HL-60 (cell line): ENCODE data around the gene RNF130.

Experiments
- DNase-seq, 2 experiments: peaks; one replicate each; pipeline ENCODE4 v3.0.0-alpha.2; 2010 to 2020; ENCODE audit warnings: low read depth in 1 of 2, low spot score in 1 of 2
- H3K27ac ChIP-seq: fragments of 250-450 bp; sonication (Bioruptor Pico); replicated peaks from 2 replicates; pipeline ENCODE4 v1.5.1; 2020; ENCODE audit warnings: mild to moderate bottlenecking, moderate library complexity
- H3K27me3 ChIP-seq: fragments of 250-450 bp; sonication (Bioruptor Pico); 2 replicates; pipeline ENCODE4 v1.5.1; 2021; ENCODE audit warnings: mild to moderate bottlenecking, moderate library complexity; ENCODE audit not compliant: insufficient read depth, poor library complexity, severe bottlenecking
- H3K4me3 ChIP-seq: replicated peaks from 2 replicates; pipeline ENCODE4 v1.5.1; 2011; ENCODE audit warnings: mild to moderate bottlenecking, control low read depth, low read length; ENCODE audit not compliant: insufficient read depth
- GABPA ChIP-seq: IDR thresholded peaks from 2 replicates; pipeline ENCODE4 v1.6.1; 2012; ENCODE audit warnings: low read depth
- POLR2AphosphoS5 ChIP-seq: IDR thresholded peaks from 2 replicates; pipeline ENCODE4 v1.6.1; 2012; ENCODE audit warnings: low read depth
- SPI1 ChIP-seq: IDR thresholded peaks from 2 replicates; pipeline ENCODE4 v1.6.1; 2012; ENCODE audit warnings: low read depth, mild to moderate bottlenecking, borderline replicate concordance
- TF ChIP-seq, protein P1 (sequence below): IDR thresholded peaks from 2 replicates; pipeline ENCODE4 v1.6.1; 2012; ENCODE audit warnings: low read depth; ENCODE audit not compliant: insufficient replicate concordance
- TF ChIP-seq, protein P2 (sequence below): IDR thresholded peaks from one replicate; pipeline ENCODE4 v1.5.1; 2011; ENCODE audit warnings: low read length, control low read depth, inconsistent platforms; ENCODE audit not compliant: insufficient read depth

RNF130 gene

DNA sequence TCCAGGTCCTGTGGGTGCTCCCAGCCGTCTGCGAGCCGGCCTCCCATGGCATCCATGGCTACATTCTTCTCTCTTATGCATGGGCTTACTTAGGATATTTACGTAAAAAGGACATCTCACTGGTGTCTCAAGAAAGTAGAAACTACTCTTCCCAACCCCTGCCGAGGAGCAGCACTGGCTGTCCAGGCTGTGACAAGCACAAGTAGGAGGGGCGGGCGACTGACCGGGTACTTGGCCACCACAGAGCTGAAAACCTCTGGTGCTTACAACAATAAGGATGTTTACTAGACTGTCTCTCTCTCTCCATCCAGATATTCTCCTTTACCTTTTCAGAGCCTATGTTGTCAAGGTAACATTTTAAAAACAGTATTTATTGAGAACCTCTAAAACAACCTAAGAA is 107.5 kb downstream of the RNF130 start:
- Histone ChIP-seq H3K27ac (no peak overlapping the region), H3K4me3 (no peak overlapping the region), H3K27me3 (no peaks in the 10 kb centered on the region)
- TF ChIP-seq SPI1 (no peak), GABPA (no peak), POLR2AphosphoS5 (no peak)
- TF ChIP-seq, protein P1, sequence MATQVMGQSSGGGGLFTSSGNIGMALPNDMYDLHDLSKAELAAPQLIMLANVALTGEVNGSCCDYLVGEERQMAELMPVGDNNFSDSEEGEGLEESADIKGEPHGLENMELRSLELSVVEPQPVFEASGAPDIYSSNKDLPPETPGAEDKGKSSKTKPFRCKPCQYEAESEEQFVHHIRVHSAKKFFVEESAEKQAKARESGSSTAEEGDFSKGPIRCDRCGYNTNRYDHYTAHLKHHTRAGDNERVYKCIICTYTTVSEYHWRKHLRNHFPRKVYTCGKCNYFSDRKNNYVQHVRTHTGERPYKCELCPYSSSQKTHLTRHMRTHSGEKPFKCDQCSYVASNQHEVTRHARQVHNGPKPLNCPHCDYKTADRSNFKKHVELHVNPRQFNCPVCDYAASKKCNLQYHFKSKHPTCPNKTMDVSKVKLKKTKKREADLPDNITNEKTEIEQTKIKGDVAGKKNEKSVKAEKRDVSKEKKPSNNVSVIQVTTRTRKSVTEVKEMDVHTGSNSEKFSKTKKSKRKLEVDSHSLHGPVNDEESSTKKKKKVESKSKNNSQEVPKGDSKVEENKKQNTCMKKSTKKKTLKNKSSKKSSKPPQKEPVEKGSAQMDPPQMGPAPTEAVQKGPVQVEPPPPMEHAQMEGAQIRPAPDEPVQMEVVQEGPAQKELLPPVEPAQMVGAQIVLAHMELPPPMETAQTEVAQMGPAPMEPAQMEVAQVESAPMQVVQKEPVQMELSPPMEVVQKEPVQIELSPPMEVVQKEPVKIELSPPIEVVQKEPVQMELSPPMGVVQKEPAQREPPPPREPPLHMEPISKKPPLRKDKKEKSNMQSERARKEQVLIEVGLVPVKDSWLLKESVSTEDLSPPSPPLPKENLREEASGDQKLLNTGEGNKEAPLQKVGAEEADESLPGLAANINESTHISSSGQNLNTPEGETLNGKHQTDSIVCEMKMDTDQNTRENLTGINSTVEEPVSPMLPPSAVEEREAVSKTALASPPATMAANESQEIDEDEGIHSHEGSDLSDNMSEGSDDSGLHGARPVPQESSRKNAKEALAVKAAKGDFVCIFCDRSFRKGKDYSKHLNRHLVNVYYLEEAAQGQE: no peak
- TF ChIP-seq, protein P2, sequence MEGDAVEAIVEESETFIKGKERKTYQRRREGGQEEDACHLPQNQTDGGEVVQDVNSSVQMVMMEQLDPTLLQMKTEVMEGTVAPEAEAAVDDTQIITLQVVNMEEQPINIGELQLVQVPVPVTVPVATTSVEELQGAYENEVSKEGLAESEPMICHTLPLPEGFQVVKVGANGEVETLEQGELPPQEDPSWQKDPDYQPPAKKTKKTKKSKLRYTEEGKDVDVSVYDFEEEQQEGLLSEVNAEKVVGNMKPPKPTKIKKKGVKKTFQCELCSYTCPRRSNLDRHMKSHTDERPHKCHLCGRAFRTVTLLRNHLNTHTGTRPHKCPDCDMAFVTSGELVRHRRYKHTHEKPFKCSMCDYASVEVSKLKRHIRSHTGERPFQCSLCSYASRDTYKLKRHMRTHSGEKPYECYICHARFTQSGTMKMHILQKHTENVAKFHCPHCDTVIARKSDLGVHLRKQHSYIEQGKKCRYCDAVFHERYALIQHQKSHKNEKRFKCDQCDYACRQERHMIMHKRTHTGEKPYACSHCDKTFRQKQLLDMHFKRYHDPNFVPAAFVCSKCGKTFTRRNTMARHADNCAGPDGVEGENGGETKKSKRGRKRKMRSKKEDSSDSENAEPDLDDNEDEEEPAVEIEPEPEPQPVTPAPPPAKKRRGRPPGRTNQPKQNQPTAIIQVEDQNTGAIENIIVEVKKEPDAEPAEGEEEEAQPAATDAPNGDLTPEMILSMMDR: no peak
- no peak for DNase-seq

DNA sequence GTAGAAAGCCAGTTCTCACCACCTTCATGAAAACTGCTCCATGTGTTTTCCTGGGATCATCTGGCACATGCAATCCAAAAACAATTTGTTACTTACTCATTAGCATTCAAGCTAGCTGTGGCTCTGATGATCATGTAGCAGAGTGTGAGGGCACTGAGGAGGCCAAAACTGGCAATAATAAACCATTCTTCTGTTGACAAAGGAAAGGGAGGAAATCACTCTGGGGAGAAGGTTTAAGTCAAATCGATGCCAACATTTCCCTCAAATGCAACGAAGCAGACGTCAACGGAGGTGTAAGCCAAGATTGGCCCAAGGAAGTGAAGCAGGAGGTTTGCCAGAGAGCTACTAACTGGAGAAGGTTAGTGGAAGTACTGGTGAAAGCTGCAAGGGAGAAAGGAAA is 108.2 kb downstream of the RNF130 start:
- no peak for TF ChIP-seq POLR2AphosphoS5
- TF ChIP-seq SPI1: no peak
- TF ChIP-seq, protein P2: no peak
- TF ChIP-seq, protein P1: no peak
- no peak for TF ChIP-seq GABPA
- Histone ChIP-seq H3K27me3 (no peaks in the 10 kb centered on the region), H3K27ac (no peak overlapping the region), H3K4me3 (no peak overlapping the region)
- no peak for DNase-seq

DNA sequence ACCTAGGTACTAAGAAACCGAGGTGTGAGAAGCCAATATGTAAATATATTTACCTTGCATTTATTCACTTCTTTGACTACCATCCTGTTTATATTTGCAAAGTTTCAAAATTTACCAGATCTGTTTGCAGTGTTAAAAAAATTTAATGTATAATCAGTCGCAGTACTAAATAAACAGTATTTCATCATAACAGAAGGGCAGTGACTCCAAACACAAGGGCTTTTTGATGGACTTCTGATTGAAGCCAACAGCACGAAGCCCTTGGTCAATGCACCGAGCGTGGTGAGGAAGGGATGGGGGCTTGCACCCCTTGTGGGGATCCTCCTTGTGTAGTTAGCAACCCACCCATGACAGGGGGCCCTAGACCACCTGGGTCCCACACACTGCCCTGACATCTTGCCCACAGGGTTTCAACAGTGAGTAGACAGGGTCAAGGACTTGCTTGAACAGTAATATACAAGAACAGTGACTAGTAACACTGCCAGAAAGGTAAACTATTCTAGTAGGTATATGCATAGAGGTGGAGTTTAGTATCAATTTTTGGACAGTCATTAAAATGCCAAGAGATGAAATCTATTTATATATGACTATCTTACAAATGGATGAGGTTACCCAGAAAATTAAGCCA is 111.2 kb downstream of the RNF130 start:
- Histone ChIP-seq H3K4me3 (no peak overlapping the region), H3K27me3 (no peaks in the 10 kb centered on the region), H3K27ac (no peak overlapping the region)
- TF ChIP-seq POLR2AphosphoS5 (no peak), GABPA (no peak), SPI1 (no peak)
- TF ChIP-seq, protein P1: no peak
- TF ChIP-seq, protein P2: no peak
- no peak for DNase-seq
